IMR-90 (cell line): ENCODE results near the gene CERK. TPM values are rescaled to one million over a fixed set of nuclear protein-coding genes. Genes with fewer than 3 reads are reported as not detected.

ENCODE experiments used
- ATAC-seq: fragments of 200-7000 bp; cut with Tn5 transposase; 2 replicates; pipeline ENCODE4 v1.9.1; 2020; ENCODE audit warnings: low read depth, mild to moderate bottlenecking, moderate library complexity
- BruUV-seq: library from RNA; stranded (reverse); fragments of 400-500 nt; replicated peaks from 2 replicates; lab custom pipeline; 2021; lab: Mats Ljungman, UMichigan
- CTCF ChIA-PET: fragments of 300-600 bp; formaldehyde crosslinking; extraction: SDS; loops from one replicate; lab custom pipeline; 2021; ENCODE audit warnings: antibody characterized with exemption; lab: Yijun Ruan, JAX
- POLR2A ChIA-PET: fragments of 300-600 bp; sonication (Branson Sonifier 250); formaldehyde crosslinking; loops from one replicate; lab custom pipeline; 2022; ENCODE audit warnings: antibody characterized with exemption; ENCODE audit not compliant: unreplicated experiment; lab: Charles Lee
- DNase-seq: peaks from one replicate; pipeline ENCODE4 v3.0.0; 2013
- H2AFZ ChIP-seq: replicated peaks from 2 replicates; pipeline ENCODE3; 2013; ENCODE audit warnings: low read length, mild to moderate bottlenecking; ENCODE audit not compliant: poor library complexity
- H2AK5ac ChIP-seq: 2 replicates; pipeline ENCODE4 v1.6.1; 2013; ENCODE audit warnings: low read depth, low read length, inconsistent platforms
- H2AK9ac ChIP-seq: replicated peaks from 2 replicates; pipeline ENCODE3; 2013; ENCODE audit warnings: mild to moderate bottlenecking, low read depth, low read length, moderate library complexity; ENCODE audit not compliant: poor library complexity
- H2BK120ac ChIP-seq: 2 replicates; pipeline ENCODE4 v1.6.1; 2013; ENCODE audit warnings: low read depth, low read length, inconsistent platforms
- H2BK15ac ChIP-seq: 3 replicates; pipeline ENCODE4 v1.6.1; 2013; ENCODE audit warnings: low read depth, low read length, inconsistent platforms
- H2BK20ac ChIP-seq: 2 replicates; pipeline ENCODE4 v1.6.1; 2013; ENCODE audit warnings: low read depth, mild to moderate bottlenecking, inconsistent platforms, low read length, moderate library complexity
- H2BK5ac ChIP-seq: 2 replicates; pipeline ENCODE4 v1.6.1; 2013; ENCODE audit warnings: mild to moderate bottlenecking, low read depth, low read length, inconsistent platforms; ENCODE audit not compliant: poor library complexity, severe bottlenecking
- H3K14ac ChIP-seq: replicated peaks from 2 replicates; pipeline ENCODE4 v1.6.1; 2013; ENCODE audit warnings: low read depth, low read length, inconsistent platforms
- H3K18ac ChIP-seq: 2 replicates; pipeline ENCODE4 v1.6.1; 2013; ENCODE audit warnings: low read depth, low read length, control low read depth
- H3K23ac ChIP-seq: 2 replicates; pipeline ENCODE4 v1.6.1; 2013; ENCODE audit warnings: low read depth, low read length, inconsistent platforms
- H3K27ac ChIP-seq: 2 replicates; pipeline ENCODE4 v1.5.1; 2013; ENCODE audit warnings: mild to moderate bottlenecking, control low read depth, low read length; ENCODE audit not compliant: insufficient read depth
- H3K27me3 ChIP-seq: 2 replicates; pipeline ENCODE4 v1.6.1; 2013; ENCODE audit warnings: low read length; ENCODE audit not compliant: control insufficient read depth, insufficient read depth
- H3K36me3 ChIP-seq: 2 replicates; pipeline ENCODE4 v1.6.1; 2013; ENCODE audit warnings: low read length, mixed read lengths; ENCODE audit not compliant: control insufficient read depth, insufficient read depth
- H3K4ac ChIP-seq: 2 replicates; pipeline ENCODE4 v1.6.1; 2013; ENCODE audit warnings: low read depth, low read length, inconsistent platforms
- H3K4me1 ChIP-seq: 2 replicates; pipeline ENCODE4 v1.6.1; 2013; ENCODE audit warnings: low read length, mixed read lengths; ENCODE audit not compliant: control insufficient read depth, insufficient read depth
- H3K4me2 ChIP-seq: 2 replicates; pipeline ENCODE4 v1.6.1; 2013; ENCODE audit warnings: low read depth, mild to moderate bottlenecking, control low read depth, low read length, moderate library complexity
- H3K4me3 ChIP-seq: 2 replicates; pipeline ENCODE4 v1.5.1; 2013; ENCODE audit warnings: low read depth, mild to moderate bottlenecking, control low read depth, low read length, moderate library complexity; ENCODE audit not compliant: insufficient read depth
- H3K56ac ChIP-seq: 2 replicates; pipeline ENCODE4 v1.6.1; 2013; ENCODE audit warnings: low read length, inconsistent platforms; ENCODE audit not compliant: insufficient read depth; ENCODE audit errors: extremely low read depth
- H3K79me1 ChIP-seq, 2 experiments: 2 replicates each; pipeline ENCODE4 v1.6.1; 2013; ENCODE audit warnings: low read length in 2 of 2, inconsistent platforms in 1 of 2, low read depth in 1 of 2
- H3K9ac ChIP-seq: 2 replicates; pipeline ENCODE4 v1.6.1; 2013; ENCODE audit warnings: low read depth, low read length, control low read depth
- H3K9me1 ChIP-seq: 2 replicates; pipeline ENCODE4 v1.6.1; 2013; ENCODE audit warnings: low read length, inconsistent platforms; ENCODE audit not compliant: insufficient read depth
- H3K9me3 ChIP-seq: 2 replicates; pipeline ENCODE4 v1.6.1; 2013; ENCODE audit warnings: low read length; ENCODE audit not compliant: control insufficient read depth, insufficient read depth
- H4K20me1 ChIP-seq: 2 replicates; pipeline ENCODE4 v1.6.1; 2013; ENCODE audit warnings: low read length, inconsistent platforms; ENCODE audit not compliant: insufficient read depth
- H4K5ac ChIP-seq: 2 replicates; pipeline ENCODE4 v1.6.1; 2013; ENCODE audit warnings: mild to moderate bottlenecking, low read depth, low read length, control low read depth
- H4K8ac ChIP-seq, 2 experiments: 2 replicates each; pipeline ENCODE4 v1.6.1; 2013; ENCODE audit warnings: low read depth in 2 of 2, low read length in 2 of 2, control low read depth in 1 of 2, inconsistent platforms in 1 of 2
- H4K91ac ChIP-seq: 2 replicates; pipeline ENCODE4 v1.6.1; 2013; ENCODE audit warnings: low read depth, low read length, inconsistent platforms; ENCODE audit not compliant: insufficient read depth
- BHLHE40 ChIP-seq: fragments of 150-350 bp; IDR thresholded peaks from 2 replicates; pipeline ENCODE4 v1.6.1; 2016; ENCODE audit warnings: mild to moderate bottlenecking, low read depth, low read length
- CEBPB ChIP-seq: IDR thresholded peaks from 2 replicates; pipeline ENCODE4 v1.6.1; 2012; ENCODE audit warnings: low read depth, low read length, improper control_type of control experiment
- CHD1 ChIP-seq: IDR thresholded peaks from 2 replicates; pipeline ENCODE4 v1.6.1; 2012; ENCODE audit warnings: low read depth, low read length, improper control_type of control experiment
- CTCF ChIP-seq: conservative IDR thresholded peaks from 2 replicates; pipeline ENCODE4 v1.5.1; 2012; ENCODE audit warnings: mild to moderate bottlenecking, low read depth, low read length, improper control_type of control experiment
- ELK1 ChIP-seq: fragments of 150-350 bp; IDR thresholded peaks from 2 replicates; pipeline ENCODE4 v1.6.1; 2016; ENCODE audit warnings: low read depth, mild to moderate bottlenecking, low read length, moderate library complexity, borderline replicate concordance
- FOS ChIP-seq: fragments of 150-350 bp; IDR thresholded peaks from 2 replicates; pipeline ENCODE4 v1.6.1; 2016; ENCODE audit warnings: low read depth, low read length
- MAFK ChIP-seq: IDR thresholded peaks from 2 replicates; pipeline ENCODE4 v1.6.1; 2012; ENCODE audit warnings: low read depth, low read length, improper control_type of control experiment
- MAZ ChIP-seq: IDR thresholded peaks from 2 replicates; pipeline ENCODE4 v1.6.1; 2012; ENCODE audit warnings: low read depth, mild to moderate bottlenecking, low read length, improper control_type of control experiment, moderate library complexity, borderline replicate concordance
- MXI1 ChIP-seq: IDR thresholded peaks from 2 replicates; pipeline ENCODE4 v1.6.1; 2012; ENCODE audit warnings: low read depth, mild to moderate bottlenecking, low read length, moderate library complexity, borderline replicate concordance
- NFE2L2 ChIP-seq: fragments of 150-350 bp; IDR thresholded peaks from 2 replicates; pipeline ENCODE4 v1.6.1; 2016; ENCODE audit warnings: low read depth, mild to moderate bottlenecking, low read length
- POLR2A ChIP-seq: IDR thresholded peaks from 2 replicates; pipeline ENCODE4 v1.6.1; 2012; ENCODE audit warnings: mild to moderate bottlenecking, low read depth, low read length
- RAD21 ChIP-seq: IDR thresholded peaks from 2 replicates; pipeline ENCODE4 v1.6.1; 2012; ENCODE audit warnings: low read length, improper control_type of control experiment
- RCOR1 ChIP-seq: IDR thresholded peaks from 2 replicates; pipeline ENCODE4 v1.6.1; 2012; ENCODE audit warnings: mild to moderate bottlenecking, low read length, improper control_type of control experiment; ENCODE audit not compliant: insufficient replicate concordance
- RFX5 ChIP-seq: IDR thresholded peaks from 2 replicates; pipeline ENCODE4 v1.8.0; 2012; ENCODE audit warnings: low read depth, mild to moderate bottlenecking, low read length, moderate library complexity
- SMC3 ChIP-seq: fragments of 150-350 bp; IDR thresholded peaks from 2 replicates; pipeline ENCODE4 v1.6.1; 2016; ENCODE audit warnings: low read depth, mild to moderate bottlenecking, antibody characterized with exemption, low read length, moderate library complexity
- USF2 ChIP-seq: fragments of 150-350 bp; IDR thresholded peaks from 2 replicates; pipeline ENCODE4 v1.6.1; 2017; ENCODE audit warnings: mild to moderate bottlenecking, antibody characterized with exemption, low read length, low read depth
- WGBS, 2 experiments: methylation state at CpG; one replicate each; pipeline versions ENCODE4 v1.1.5 to v1.1.7; 2013; ENCODE audit warnings: missing lambda C conversion rate in 2 of 2; ENCODE audit not compliant: insufficient read length in 1 of 2; ENCODE audit errors: extremely low coverage in 2 of 2; 5-methylcytosine and 5-hydroxymethylcytosine counted together
- dilution Hi-C: fragments of 300-500 bp; cut with HindIII; formaldehyde crosslinking; loops from one replicate; pipeline ENCODE4 v1.14.3; 2018; ENCODE audit warnings: low sequenced_read_pairs; ENCODE audit not compliant: unreplicated experiment
- in situ Hi-C: fragments of 300-500 bp; cut with MboI; formaldehyde crosslinking; loops from 3 replicates; pipeline ENCODE4 v1.14.3; 2019; ENCODE audit warnings: low sequenced_read_pairs, inconsistent platforms, mixed read lengths
- intact Hi-C: fragments of 100-400 bp; cut with micrococcal nuclease; formaldehyde crosslinking; loops from 2 replicates; pipeline ENCODE4 v1.10.0; 2022
- polyA plus RNA-seq, 3 experiments: library from polyadenylated mRNA; depleted of rRNA; stranded (reverse); fragments of >200 nt; gene quantifications; 2 replicates each; pipeline ENCODE4 v1.2.3, GENCODE V29; 2012; ENCODE audit warnings: low replicate concordance in 1 of 3
- total RNA-seq: library from RNA; depleted of rRNA; stranded (reverse); fragments of >200 nt; gene quantifications from 2 replicates; pipeline ENCODE4 v1.2.3, GENCODE V29; 2012

CERK gene
- total and polyA plus RNA-seq, 2 of the 4 experiments (the other 2 are of a cell fraction) = 25.3 to 38.7 TPM

- H3K14ac ChIP-seq = no peak overlapping the region
- H3K23ac ChIP-seq = peak overlapping the region; percentile 40; the same call in 1 of the 2 replicates
- H3K4me1 ChIP-seq = peaks cover 34% of the 10 kb centered on the region
- no peak overlapping the region for H3K56ac ChIP-seq
- ATAC-seq (no peak), DNase-seq (no peak)
- no peak overlapping the region for H4K8ac ChIP-seq
- H3K9me3 ChIP-seq = no peaks in the 10 kb centered on the region
- no peak overlapping the region for H2BK120ac ChIP-seq
- peak overlapping the region; percentile 94 for H3K4me3 ChIP-seq
- peak overlapping the region; percentile 10; the same call in 1 of the 2 replicates for H2AK5ac ChIP-seq
- BruUV-seq = no TSS peak
- dilution Hi-C loops (no loop called here), intact Hi-C loops (loop anchor here (2.0 to 5.0 kb wide), 2 partner anchors 174 to 1756 kb away; no protein-coding TSS in a partner anchor), in situ Hi-C loops (no loop called here)
- 70% methylated on average over 2 of the region's 8 CpGs; no CpG with 5 or more reads in 1 of the 2 experiments for WGBS, 2 experiments
- H3K4me2 ChIP-seq = peak overlapping the region; percentile 75; the same call in 1 of the 2 replicates
- H4K20me1 ChIP-seq = peaks cover 46% of the 10 kb centered on the region
- peak overlapping the region; percentile 17; the same call in 1 of the 2 replicates for H3K4ac ChIP-seq
- H2AFZ ChIP-seq = no peak overlapping the region
- H4K91ac ChIP-seq = no peak overlapping the region
- no peak overlapping the region for H4K5ac ChIP-seq
- no peak overlapping the region for H3K9ac ChIP-seq
- peaks cover 23 to 62% of the 10 kb centered on the region in 2 experiments; a peak in 3 of 4 replicates for H3K79me1 ChIP-seq
- H3K27me3 ChIP-seq = no peaks in the 10 kb centered on the region
- peaks cover 3% of the 10 kb centered on the region; the same call in 1 of the 2 replicates for H3K36me3 ChIP-seq
- H3K27ac ChIP-seq = no peak overlapping the region
- POLR2A ChIA-PET = no interaction called here
- H2BK20ac ChIP-seq = no peak overlapping the region
- no peak overlapping the region for H3K18ac ChIP-seq
- TF ChIP-seq USF2 (no peak), MAZ (no peak), RCOR1 (no peak), MAFK (no peak), NFE2L2 (no peak), MXI1 (no peak), RAD21 (no peak), BHLHE40 (no peak), ELK1 (no peak), FOS (no peak), SMC3 (no peak), CEBPB (no peak), RFX5 (no peak), POLR2A (no peak), CTCF (no peak), CHD1 (no peak)
- peaks cover 19% of the 10 kb centered on the region for H3K9me1 ChIP-seq
- H2AK9ac ChIP-seq = peak overlapping the region; percentile 52
- CTCF ChIA-PET = no interaction called here
- H2BK15ac ChIP-seq = no peak overlapping the region
- no peak overlapping the region for H2BK5ac ChIP-seq
These were observed 1.3 kb downstream of the CERK start for GRCh38 chr22:46736705-46737104.
